ENCODE measurements around the gene TATDN2.

GRCh38 chr3:10288575-10288960, 40.3 kb downstream of the TATDN2 start:
- TF ChIP-seq JUND (IDR thresholded peaks at IDR 0.05): no peak
- TF ChIP-seq, protein P1, sequence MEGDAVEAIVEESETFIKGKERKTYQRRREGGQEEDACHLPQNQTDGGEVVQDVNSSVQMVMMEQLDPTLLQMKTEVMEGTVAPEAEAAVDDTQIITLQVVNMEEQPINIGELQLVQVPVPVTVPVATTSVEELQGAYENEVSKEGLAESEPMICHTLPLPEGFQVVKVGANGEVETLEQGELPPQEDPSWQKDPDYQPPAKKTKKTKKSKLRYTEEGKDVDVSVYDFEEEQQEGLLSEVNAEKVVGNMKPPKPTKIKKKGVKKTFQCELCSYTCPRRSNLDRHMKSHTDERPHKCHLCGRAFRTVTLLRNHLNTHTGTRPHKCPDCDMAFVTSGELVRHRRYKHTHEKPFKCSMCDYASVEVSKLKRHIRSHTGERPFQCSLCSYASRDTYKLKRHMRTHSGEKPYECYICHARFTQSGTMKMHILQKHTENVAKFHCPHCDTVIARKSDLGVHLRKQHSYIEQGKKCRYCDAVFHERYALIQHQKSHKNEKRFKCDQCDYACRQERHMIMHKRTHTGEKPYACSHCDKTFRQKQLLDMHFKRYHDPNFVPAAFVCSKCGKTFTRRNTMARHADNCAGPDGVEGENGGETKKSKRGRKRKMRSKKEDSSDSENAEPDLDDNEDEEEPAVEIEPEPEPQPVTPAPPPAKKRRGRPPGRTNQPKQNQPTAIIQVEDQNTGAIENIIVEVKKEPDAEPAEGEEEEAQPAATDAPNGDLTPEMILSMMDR (IDR thresholded peaks at IDR 0.05): no peak
- no peak for TF ChIP-seq GABPA (IDR thresholded peaks at IDR 0.05; ENCODE audit: low read depth)
- TF ChIP-seq EZH2phosphoT487 (IDR thresholded peaks at IDR 0.05; ENCODE audit: borderline replicate concordance, low read depth): no peak

Measured in SK-N-SH (cell line).